H7 (cell line): ENCODE results near the gene SYNDIG1L. TPM values are rescaled to one million over a fixed set of nuclear protein-coding genes. Genes with fewer than 3 reads are reported as not detected.
A peak's percentile ranks its signal among the peaks of the same experiment; 100 is the strongest.
"Not testable (repeated sequence)": the region's sequence is repeated elsewhere in the genome, so short reads cannot be mapped to it uniquely, and the experiment has no call there.

Experiments used
- DNase-seq: peaks from one replicate; pipeline ENCODE4 v3.0.0; 2012
- H3K27me3 ChIP-seq: 2 replicates; pipeline ENCODE4 v1.6.0; 2011; ENCODE audit warnings: mild to moderate bottlenecking, low read length; ENCODE audit not compliant: control insufficient read depth, insufficient read depth
- H3K36me3 ChIP-seq: replicated peaks from 2 replicates; pipeline ENCODE4 v1.5.1; 2011; ENCODE audit warnings: low read length; ENCODE audit not compliant: control insufficient read depth, insufficient read depth
- H3K4me3 ChIP-seq: 2 replicates; pipeline ENCODE4 v1.5.1; 2011; ENCODE audit warnings: low read depth, mild to moderate bottlenecking, control low read depth, low read length, moderate library complexity; ENCODE audit not compliant: insufficient read depth
- total RNA-seq: library from RNA; depleted of rRNA; stranded (reverse); fragments of >200 nt; shearing (Covaris generic); gene quantifications from 2 replicates; pipeline ENCODE4 v1.2.3, GENCODE V29; 2014

Gene SYNDIG1L
- total RNA-seq, 1 experiment from 2014 or later: 0.76 TPM

GRCh38 chr14:74454397-74454796, 28.4 kb upstream of the SYNDIG1L start:
- not testable (repeated sequence) for H3K36me3 ChIP-seq, H3K27me3 ChIP-seq, H3K4me3 ChIP-seq, DNase-seq

DNA sequence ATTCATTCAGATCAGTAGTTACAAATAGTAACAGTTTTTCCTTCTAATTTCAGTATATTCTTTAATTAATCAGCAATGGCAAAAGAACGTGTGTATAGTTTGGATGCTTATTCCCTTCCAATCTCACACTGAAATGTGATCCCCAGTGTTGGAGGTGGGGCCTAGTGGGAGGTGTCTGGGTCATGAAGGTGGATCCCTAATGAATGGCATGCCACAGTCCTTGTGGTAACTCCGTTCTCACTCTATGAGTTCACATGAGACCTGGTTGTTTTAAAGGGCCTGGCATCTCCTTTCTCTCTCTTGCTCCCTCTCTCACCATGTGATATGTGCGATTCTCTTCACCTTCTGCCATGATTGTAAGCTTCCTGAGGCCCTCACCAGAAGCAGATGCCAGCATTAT, 18.9 kb upstream of the SYNDIG1L start:
- peak; percentile 35 for DNase-seq
- no peaks in the 10 kb centered on the region for H3K36me3 ChIP-seq
- H3K27me3 ChIP-seq: no peaks in the 10 kb centered on the region
- H3K4me3 ChIP-seq: no peak overlapping the region

GRCh38 chr14:74442757-74443156, 16.7 kb upstream of the SYNDIG1L start:
- no peaks in the 10 kb centered on the region for H3K27me3 ChIP-seq
- no peak overlapping the region for H3K4me3 ChIP-seq
- H3K36me3 ChIP-seq: no peaks in the 10 kb centered on the region
- DNase-seq: peak; percentile 2

GRCh38 chr14:74441113-74441512, 15.1 kb upstream of the SYNDIG1L start:
- H3K36me3 ChIP-seq: no peaks in the 10 kb centered on the region
- no peaks in the 10 kb centered on the region for H3K27me3 ChIP-seq
- no peak overlapping the region for H3K4me3 ChIP-seq
- no peak for DNase-seq

- peak; percentile 32 for DNase-seq
- Histone ChIP-seq H3K36me3 (no peaks in the 10 kb centered on the region), H3K4me3 (no peak overlapping the region), H3K27me3 (no peaks in the 10 kb centered on the region)
Observed at GRCh38 chr14:74438351-74438915, 12.4 kb upstream of the SYNDIG1L start.

DNA sequence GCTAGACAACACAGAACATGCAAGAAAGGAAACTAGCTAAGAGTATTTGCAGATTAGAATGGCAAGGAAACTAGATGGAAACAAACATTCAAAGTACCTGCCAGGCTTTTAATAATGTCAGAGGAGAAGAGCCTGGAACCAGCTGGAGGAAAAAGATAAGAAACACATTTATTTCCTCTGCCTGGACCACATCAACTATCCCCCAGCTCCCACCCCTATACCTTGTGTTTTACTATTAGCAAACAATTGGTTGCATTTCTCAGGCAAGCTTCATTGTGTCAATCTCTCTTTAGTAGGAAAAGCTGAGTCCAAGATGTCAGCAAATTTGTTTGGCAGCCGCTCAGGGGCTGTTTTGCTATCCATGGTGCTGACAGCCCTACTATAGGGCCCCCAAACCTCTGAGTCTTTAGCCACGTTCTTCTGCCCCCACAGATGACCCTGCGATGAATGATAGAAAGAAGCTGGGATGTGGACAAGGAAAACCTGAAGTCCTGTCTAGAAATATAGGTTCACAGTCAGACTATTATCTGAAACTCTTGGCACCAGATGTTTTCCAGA, 11.6 kb upstream of the SYNDIG1L start:
- H3K27me3 ChIP-seq: no peaks in the 10 kb centered on the region
- no peak overlapping the region for H3K4me3 ChIP-seq
- no peaks in the 10 kb centered on the region for H3K36me3 ChIP-seq
- peak; percentile 74 for DNase-seq

DNA sequence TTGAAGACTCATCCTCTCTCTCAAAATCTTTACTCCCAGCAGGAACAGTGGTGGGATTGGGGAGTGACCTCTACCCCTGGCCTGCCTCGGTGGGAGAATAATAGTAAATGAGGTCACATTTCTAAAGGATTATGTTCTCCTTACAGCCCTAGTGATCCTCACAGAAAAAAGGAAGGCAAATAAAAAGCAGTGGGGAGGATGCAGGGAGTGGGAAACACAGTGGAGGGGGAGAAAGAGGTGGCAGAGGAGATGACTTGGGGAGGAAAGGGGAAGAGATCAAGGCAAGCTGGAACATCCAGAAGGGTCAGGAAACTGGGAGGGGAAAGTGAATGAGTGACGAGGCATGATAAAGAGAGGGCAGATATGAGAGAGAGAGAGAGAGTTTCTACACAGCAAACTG, 8.3 kb upstream of the SYNDIG1L start:
- H3K36me3 ChIP-seq: no peaks in the 10 kb centered on the region
- DNase-seq: peak; percentile 16
- no peak overlapping the region for H3K4me3 ChIP-seq
- H3K27me3 ChIP-seq: no peaks in the 10 kb centered on the region

DNA sequence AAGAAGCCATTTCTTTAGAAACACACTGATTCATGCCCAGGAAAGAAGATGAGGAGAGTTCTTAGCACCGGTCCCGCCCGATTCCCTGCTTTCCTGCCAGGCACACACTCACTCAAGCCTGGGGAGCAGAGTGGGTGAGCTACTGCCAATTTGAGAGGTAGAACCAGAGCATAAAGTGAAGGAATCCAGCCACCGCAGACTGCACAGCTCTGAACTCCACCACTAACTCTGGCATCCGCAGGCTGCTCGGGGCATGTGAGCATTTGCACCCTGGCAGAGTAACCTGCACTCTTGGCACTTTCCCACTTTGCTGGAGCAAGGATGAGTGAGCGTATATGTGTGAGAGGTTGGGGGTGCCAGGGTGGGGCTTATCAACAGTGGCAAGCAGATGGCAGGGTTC, 4.0 kb upstream of the SYNDIG1L start:
- Histone ChIP-seq H3K36me3 (no peaks in the 10 kb centered on the region), H3K27me3 (peaks cover 2% of the 10 kb centered on the region), H3K4me3 (no peak overlapping the region)
- peak; percentile 8 for DNase-seq

- peak; percentile 82 for DNase-seq
Observed at GRCh38 chr14:74429221-74429691, 3.2 kb upstream of the SYNDIG1L start.

DNA sequence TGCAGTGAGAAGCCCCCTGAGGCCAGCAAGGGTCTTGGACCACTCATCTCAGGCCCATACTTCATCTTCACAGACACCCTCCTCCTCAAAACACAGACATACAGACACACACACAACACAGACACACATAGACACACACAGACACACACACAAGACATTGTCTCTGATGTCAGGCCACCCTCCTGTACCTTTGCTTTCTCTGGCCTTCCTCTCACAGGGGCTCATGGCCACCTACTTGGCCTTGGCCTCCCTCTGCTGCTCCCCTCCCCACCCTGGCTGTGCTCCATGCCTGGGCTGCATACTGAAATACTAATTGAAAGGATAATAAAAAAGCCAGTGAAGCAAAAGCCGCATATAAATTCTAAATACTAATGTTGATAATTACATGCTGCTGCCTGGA, 1.6 kb upstream of the SYNDIG1L start:
- Histone ChIP-seq H3K4me3 (no peak overlapping the region), H3K36me3 (no peaks in the 10 kb centered on the region), H3K27me3 (peaks cover 3% of the 10 kb centered on the region)
- DNase-seq: peak; percentile 2

More at GRCh38 chr14:74429221-74429691, 3.2 kb upstream of the SYNDIG1L start:
- H3K4me3 ChIP-seq: no peak overlapping the region
- no peaks in the 10 kb centered on the region for H3K36me3 ChIP-seq
- peaks cover 3% of the 10 kb centered on the region for H3K27me3 ChIP-seq

- Histone ChIP-seq H3K27me3 (peaks cover 3% of the 10 kb centered on the region), H3K4me3 (peak overlapping the region; percentile 39), H3K36me3 (no peaks in the 10 kb centered on the region)
- peak; percentile 98 for DNase-seq
Observed at GRCh38 chr14:74425525-74426201, 347 bp downstream of the SYNDIG1L start.

DNA sequence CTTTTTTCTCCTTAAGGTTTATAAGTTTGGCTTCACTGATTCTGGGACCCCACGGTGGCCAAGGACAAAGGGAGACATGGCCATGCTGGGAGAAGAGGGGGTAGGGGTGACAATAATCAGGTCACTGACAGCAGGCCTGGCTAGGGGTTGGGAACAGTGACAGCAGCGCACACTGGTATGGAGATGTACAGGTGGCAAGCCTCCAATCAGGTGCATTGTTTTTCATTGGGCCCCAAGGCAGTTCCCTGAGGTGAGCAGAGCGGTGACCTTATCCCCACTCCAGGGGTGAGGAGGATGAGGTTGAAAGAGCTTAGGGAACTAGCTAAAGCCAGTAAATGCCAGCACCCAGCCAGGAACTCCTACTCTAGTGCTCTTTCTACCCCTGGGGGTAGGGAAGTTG, 1.4 kb downstream of the SYNDIG1L start:
- H3K4me3 ChIP-seq: no peak overlapping the region
- H3K36me3 ChIP-seq: no peaks in the 10 kb centered on the region
- DNase-seq: peak; percentile 4
- H3K27me3 ChIP-seq: peaks cover 3% of the 10 kb centered on the region

DNA sequence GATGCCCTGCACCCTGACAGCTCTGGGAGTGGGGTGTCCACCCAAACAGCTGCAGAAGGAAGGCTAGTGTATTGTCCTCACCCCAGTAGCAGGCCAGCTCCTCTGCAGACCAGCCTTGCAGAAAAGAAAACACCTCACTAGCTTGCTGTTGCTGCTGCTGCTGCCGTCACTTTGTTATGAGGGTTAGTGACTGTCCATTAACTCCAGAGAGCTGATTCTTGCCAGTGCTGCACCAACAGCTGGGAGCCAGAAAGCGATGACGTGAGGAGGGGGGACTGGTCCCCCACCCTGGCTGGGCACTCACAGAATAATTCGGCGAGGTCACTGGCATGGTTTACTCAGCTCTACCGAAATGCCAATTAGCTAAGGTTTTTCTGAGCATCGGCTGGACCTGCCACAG, 2.8 kb downstream of the SYNDIG1L start:
- no peak for DNase-seq
- H3K36me3 ChIP-seq: no peaks in the 10 kb centered on the region
- peaks cover 3% of the 10 kb centered on the region for H3K27me3 ChIP-seq
- no peak overlapping the region for H3K4me3 ChIP-seq

DNA sequence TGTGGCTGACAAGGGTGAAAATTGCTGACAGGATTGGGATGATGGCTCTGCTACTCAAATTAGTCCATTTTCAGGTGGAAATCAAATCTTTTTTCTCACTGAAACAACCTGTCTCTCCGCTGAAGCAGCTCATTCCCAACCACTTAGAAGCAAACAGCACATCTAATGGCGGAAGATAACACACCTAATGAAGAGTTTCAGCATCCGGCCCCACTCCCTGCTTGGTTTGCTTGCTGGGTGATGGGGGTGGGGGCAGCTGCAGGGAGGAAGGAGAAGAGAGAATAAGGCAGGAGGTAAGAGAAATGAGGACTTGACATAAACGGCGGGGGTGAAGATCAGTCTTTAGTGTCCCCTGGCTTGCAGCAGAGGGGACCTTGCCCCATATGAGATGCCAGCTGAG, 4.0 kb downstream of the SYNDIG1L start:
- no peaks in the 10 kb centered on the region for H3K36me3 ChIP-seq
- no peak overlapping the region for H3K4me3 ChIP-seq
- DNase-seq: no peak
- H3K27me3 ChIP-seq: peaks cover 3% of the 10 kb centered on the region

DNA sequence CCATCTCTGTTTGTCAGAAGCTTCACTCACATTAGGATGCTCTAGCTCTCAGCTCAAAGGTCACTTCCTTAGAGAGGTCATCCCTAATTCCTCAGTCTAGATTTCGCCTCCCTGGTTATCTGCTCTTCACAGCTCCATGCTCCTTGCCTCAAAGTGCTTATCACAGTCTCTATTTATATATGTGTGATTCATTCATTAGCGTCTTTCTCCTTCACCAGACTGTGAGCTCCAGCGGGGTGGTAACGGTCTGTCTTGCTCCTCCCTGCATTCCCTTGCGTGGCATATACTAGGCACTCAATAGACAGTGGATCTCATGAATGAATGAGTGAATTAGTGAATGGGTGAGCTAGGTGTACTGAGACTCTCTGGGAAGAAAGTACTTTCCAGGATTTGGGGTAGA, 6.9 kb downstream of the SYNDIG1L start:
- Histone ChIP-seq H3K27me3 (no peaks in the 10 kb centered on the region), H3K36me3 (no peaks in the 10 kb centered on the region), H3K4me3 (no peak overlapping the region)
- DNase-seq: no peak
